Fibroblast of skin of left quadriceps (primary cell): ENCODE data around the gene LOXL3.
"Not testable (repeated sequence)": the region's sequence is repeated elsewhere in the genome, so short reads cannot be mapped to it uniquely, and the experiment has no call there.

Experiments used
- DNase-seq, 2 experiments: peaks; one replicate each; pipeline ENCODE4 v3.0.0-alpha.2; 2013; ENCODE audit warnings: low read depth in 2 of 2

Gene LOXL3

DNA sequence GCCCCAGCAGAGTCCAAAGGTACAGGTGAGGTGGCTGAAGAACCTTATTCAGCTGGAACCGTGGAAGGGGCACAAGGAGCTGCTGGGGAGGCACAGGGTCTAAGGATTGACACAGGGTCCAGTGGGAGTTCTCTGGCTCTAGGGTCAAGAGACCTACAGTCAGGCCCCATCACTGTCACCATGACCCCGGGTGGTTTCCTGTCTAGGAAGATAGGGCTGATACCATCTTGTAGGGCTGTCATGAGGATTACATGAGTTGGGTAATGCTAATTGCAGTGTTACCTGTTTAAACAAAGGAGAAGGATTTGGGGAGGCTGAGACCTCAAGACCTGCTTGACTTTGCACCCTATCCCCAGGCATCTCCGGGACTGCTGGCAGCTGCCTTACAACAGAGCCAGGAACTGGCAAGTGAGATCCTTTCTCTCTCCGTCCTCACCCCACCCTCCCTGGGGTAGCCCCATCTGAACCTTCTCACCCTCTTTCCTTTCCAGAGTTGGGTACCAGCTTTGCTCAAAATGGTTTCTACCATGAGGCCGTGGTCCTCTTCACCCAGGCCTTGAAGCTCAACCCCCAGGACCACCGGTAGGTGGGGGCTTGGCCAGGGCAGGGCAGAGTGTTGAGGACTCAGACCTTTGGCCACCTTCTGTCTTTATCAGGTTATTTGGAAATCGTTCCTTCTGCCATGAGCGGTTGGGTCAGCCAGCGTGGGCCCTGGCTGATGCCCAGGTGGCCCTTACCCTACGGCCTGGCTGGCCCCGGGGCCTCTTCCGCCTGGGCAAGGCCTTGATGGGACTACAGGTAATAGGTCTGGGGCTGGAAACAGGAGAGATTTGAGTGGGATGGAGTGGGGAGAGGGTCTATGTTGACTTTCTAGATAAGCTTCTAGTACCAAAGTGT lies 61.8 kb downstream of the LOXL3 start:
- DNase-seq, result no peak

DNA sequence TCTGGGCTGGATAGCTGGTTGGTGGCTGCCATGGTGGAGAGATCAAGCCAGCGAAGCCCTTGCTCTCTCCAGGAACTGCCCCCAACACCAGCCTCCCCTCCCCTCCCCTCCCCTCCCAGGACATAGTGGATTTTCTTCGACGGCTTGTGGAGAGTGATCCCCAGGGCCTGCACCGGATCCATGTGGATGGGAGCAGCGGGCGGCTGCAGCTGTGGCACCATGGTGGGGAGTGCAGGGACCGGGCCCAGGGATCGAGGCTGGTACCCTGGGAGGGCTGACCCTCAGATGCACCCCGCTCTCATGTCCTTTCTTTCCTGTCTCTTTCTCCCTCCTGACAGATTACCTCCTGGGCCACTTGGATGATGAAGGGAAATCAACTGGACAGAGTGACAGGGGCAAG lies 63.8 kb downstream of the LOXL3 start:
- no peak for DNase-seq

- DNase-seq, result no peak
Observed at GRCh38 chr2:74488643-74489481, 64.9 kb downstream of the LOXL3 start.

DNA sequence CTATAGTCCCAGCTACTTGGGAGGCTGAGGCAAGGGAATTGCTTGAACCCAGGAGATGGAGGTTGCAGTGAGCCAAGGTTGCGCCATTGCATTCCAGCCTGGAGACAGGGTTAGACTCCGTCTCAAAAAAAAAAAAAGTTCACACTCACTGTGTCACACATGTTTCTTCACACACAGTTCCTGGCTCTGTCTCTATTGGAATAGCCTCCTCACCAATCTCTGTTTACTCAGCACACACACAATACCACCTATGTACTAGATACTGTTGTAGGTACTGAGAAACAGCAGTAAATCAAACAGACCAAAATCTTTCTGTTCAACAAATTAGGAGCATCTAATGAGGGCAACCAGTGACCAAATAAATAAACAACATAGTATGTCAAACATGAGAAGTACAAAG lies 67.6 kb downstream of the LOXL3 start:
- no peak for DNase-seq

DNA sequence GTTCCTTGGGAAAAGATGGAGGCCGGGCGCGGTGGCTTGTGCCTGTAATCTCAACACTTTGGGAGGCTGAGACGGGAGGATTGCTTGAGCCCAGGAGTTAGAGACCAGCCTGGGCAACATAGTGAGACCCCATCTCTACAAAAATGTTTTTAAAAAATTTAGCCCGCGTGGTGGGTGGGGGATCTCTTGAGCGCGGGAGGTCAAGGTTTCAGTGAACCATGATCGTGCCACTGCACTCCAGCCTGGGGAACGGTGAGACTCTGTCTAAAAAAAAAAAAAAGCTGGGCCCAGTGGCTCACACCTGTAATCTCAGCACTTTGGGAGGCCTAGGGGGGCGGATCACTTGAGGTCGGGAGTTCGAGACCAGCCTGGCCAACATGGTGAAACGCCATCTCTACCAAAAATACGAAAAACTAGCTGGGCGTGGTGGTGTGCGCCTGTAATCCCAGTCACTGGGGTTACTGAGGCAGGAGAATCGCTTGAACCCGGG lies 70.0 kb downstream of the LOXL3 start:
- DNase-seq, result not testable (repeated sequence)

DNA sequence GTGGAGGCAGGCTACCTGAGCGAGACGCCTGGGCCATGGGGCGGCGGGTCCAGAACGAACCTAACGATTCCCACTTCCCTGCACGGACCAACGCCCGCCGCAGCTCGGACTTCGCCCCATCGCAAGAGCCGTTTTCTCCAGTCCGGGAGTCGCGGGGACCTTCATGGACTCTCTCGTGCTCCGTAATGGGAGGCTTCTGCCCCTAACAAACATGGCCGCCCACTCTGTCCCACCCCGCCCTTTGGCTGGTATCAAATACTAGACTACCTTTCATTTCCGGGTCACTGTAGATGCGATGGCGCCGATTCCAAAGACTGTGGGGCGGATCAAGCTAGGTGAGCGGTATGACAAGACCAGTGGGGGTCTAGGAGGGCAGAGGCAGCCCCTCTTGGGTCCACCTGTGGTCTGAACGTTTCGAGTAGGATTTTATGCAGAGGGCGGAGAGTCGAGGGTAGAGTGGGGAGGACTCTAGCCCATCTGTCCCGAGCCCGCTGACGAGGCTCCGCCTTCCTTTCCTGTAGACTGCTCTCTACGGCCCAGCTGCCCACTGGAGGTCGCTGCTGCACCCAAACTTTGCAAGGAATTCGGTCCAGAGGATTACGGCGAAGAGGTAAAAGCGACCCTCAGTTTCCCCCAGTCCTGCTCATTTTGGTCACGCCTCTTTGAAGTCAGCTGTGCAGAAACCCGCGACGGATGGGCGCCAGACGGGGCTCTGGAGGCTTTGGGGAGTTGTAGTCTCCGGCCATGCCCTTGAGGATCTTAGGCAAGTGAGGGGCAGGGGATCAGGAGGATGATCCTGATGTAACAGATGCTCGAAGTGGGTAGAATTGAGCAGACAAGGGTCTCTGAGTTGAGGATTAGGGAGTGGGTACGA lies 70.7 kb downstream of the LOXL3 start, which contains the start of the genes CCDC142 and TTC31:
CCDC142 (minus strand) TSS at position 198 of the 874 bp plus-strand sequence; CDS start at position 37, 161 bp downstream.
TTC31 (plus strand) TSS at position 281 of the 874 bp plus-strand sequence; CDS start at position 296, 15 bp downstream.
- DNase-seq, result peak; percentile 88 to 90
